ENCODE measurements around the gene CCDC13. TPM values are rescaled to one million over a fixed set of nuclear protein-coding genes. Genes with fewer than 3 reads are reported as not detected.

CCDC13 gene
- total RNA-seq, 1 donor from 2014 or later, result not detected

GRCh38 chr3:42805141-42805821, 32.2 kb upstream of the CCDC13 start:
- H3K9ac ChIP-seq, result no peak overlapping the region
- peaks cover 7% of the 10 kb centered on the region for H4K20me1 ChIP-seq (ENCODE audit: low read depth)
- Mint-ChIP-seq H3K4me3 (peak overlapping the region; percentile 99), H3K27ac (no peak overlapping the region), H3K4me1 (peaks cover 28% of the 10 kb centered on the region), H3K27me3 (ENCODE audit: insufficient read depth, low read depth) (peaks cover 4% of the 10 kb centered on the region), H3K9me3 (no peaks in the 10 kb centered on the region), H3K36me3 (peaks cover 9% of the 10 kb centered on the region)
- no peak overlapping the region for H3K27ac ChIP-seq
- H3F3A ChIP-seq (ENCODE audit: low read depth), result peaks cover 21% of the 10 kb centered on the region
- H3K9me3 ChIP-seq (ENCODE audit: low read depth), result no peaks in the 10 kb centered on the region
- peak overlapping the region; percentile 67 for H3K4me3 ChIP-seq
- peak overlapping the region; percentile 87 for H3K4me2 ChIP-seq
- H3K36me3 ChIP-seq, result no peaks in the 10 kb centered on the region
- DNase-seq (ENCODE audit: low spot score), result peak; percentile 70
- TF ChIP-seq EZH2phosphoT487 (IDR thresholded peaks at IDR 0.05), result no peak
- peak; percentile 71 for TF ChIP-seq EZH2 (IDR thresholded peaks at IDR 0.05)
- TF ChIP-seq, protein P1, sequence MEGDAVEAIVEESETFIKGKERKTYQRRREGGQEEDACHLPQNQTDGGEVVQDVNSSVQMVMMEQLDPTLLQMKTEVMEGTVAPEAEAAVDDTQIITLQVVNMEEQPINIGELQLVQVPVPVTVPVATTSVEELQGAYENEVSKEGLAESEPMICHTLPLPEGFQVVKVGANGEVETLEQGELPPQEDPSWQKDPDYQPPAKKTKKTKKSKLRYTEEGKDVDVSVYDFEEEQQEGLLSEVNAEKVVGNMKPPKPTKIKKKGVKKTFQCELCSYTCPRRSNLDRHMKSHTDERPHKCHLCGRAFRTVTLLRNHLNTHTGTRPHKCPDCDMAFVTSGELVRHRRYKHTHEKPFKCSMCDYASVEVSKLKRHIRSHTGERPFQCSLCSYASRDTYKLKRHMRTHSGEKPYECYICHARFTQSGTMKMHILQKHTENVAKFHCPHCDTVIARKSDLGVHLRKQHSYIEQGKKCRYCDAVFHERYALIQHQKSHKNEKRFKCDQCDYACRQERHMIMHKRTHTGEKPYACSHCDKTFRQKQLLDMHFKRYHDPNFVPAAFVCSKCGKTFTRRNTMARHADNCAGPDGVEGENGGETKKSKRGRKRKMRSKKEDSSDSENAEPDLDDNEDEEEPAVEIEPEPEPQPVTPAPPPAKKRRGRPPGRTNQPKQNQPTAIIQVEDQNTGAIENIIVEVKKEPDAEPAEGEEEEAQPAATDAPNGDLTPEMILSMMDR (IDR thresholded peaks at IDR 0.05), result no peak
- H3K4me1 ChIP-seq, result peaks cover 18% of the 10 kb centered on the region
- peaks cover 26% of the 10 kb centered on the region for H3K27me3 ChIP-seq
- peak overlapping the region; percentile 83 for H2AFZ ChIP-seq (replicated peaks)
- peaks cover 38% of the 10 kb centered on the region for H3K79me2 ChIP-seq (ENCODE audit: low read depth)

DNA sequence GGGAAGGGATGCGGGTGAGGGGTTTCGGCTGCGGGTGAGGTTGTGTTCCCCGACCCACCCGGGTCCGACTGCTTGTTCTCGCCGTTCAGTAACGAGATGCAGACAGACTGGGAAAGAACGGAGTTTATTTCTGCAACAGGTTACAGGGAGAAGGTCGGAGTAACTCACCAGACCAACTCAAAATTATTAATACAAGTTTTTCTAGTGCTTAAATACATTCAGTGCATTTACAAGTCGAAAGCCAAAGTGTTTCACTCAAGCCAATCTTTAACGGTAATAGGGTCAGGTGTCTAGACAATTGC, 31.7 kb upstream of the CCDC13 start:
- peaks cover 26% of the 10 kb centered on the region for H3K27me3 ChIP-seq
- peaks cover 21% of the 10 kb centered on the region for H3F3A ChIP-seq (ENCODE audit: low read depth)
- peak overlapping the region; percentile 99 for H3K4me3 Mint-ChIP-seq
- peaks cover 43% of the 10 kb centered on the region for H3K79me2 ChIP-seq (ENCODE audit: low read depth)
- H3K9ac ChIP-seq, result no peak overlapping the region
- H3K4me1 ChIP-seq, result peaks cover 18% of the 10 kb centered on the region
- DNase-seq (ENCODE audit: low spot score), result no peak
- H2AFZ ChIP-seq (replicated peaks), result peak overlapping the region; percentile 83
- H3K4me3 ChIP-seq, result peak overlapping the region; percentile 67
- H3K9me3 ChIP-seq (ENCODE audit: low read depth), result no peaks in the 10 kb centered on the region
- no peak overlapping the region for H3K27ac Mint-ChIP-seq
- H3K27ac ChIP-seq, result no peak overlapping the region
- H3K36me3 Mint-ChIP-seq, result peaks cover 11% of the 10 kb centered on the region
- peak; percentile 68 for TF ChIP-seq EZH2 (IDR thresholded peaks at IDR 0.05)
- TF ChIP-seq, protein P1 (IDR thresholded peaks at IDR 0.05), result no peak
- no peak for TF ChIP-seq EZH2phosphoT487 (IDR thresholded peaks at IDR 0.05)
- H3K4me2 ChIP-seq, result peak overlapping the region; percentile 87
- peaks cover 28% of the 10 kb centered on the region for H3K4me1 Mint-ChIP-seq
- H3K36me3 ChIP-seq, result no peaks in the 10 kb centered on the region
- peaks cover 7% of the 10 kb centered on the region for H4K20me1 ChIP-seq (ENCODE audit: low read depth)
- no peaks in the 10 kb centered on the region for H3K9me3 Mint-ChIP-seq
- peaks cover 4% of the 10 kb centered on the region for H3K27me3 Mint-ChIP-seq (ENCODE audit: insufficient read depth, low read depth)

DNA sequence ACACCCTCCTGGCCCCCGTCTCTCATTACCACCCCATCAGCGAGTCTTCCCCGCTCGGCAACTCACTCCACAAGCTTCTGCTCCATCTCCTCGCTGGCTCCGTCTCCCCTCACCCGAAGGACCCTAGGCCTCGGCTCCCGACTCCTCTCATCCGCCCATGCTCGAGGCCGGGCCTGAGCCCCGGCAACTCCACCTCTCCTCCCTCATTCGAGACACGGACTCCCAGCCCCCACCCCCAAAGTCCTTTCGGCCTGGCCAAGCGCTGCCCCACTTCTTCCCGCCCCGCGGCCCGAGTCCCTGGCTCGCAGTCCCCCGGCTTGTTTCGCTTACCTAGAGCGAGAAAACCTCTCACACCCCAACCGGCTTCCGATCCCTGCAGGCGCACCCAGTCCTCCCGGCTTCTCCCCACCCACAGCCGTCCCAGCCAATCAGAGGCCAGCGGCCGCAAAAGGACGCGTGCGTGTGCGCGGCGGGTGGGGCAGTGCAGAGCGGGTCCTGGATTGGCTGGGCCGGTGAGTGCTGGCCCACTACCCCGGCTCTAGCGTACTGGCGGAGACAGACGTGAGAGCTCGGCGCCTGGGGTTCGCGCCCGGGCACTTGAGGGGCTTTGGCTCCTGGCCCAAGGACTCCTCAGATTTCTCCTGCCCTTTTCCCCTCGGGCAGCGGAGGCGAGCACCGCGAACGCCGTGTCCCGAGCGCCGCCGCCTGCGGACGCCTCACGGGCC, 31.2 kb upstream of the CCDC13 start, which contains the start of gene HIGD1A:
Gene HIGD1A, minus strand, starts transcription at position 385 of the 725 bp plus-strand sequence. CDS start 10,237 bp downstream, outside the sequence.
- H3K36me3 ChIP-seq, result no peaks in the 10 kb centered on the region
- Mint-ChIP-seq H3K4me3 (peak within 1 kb of the TSS; percentile 99), H3K27ac (peak within 1 kb of the TSS; percentile 19), H3K9me3 (no peaks in the 10 kb centered on the region), H3K27me3 (ENCODE audit: insufficient read depth, low read depth) (peaks cover 4% of the 10 kb centered on the region), H3K36me3 (peaks cover 16% of the 10 kb centered on the region), H3K4me1 (peaks cover 28% of the 10 kb centered on the region)
- peak within 1 kb of the TSS; percentile 87 for H3K4me2 ChIP-seq
- H3F3A ChIP-seq (ENCODE audit: low read depth), result peaks cover 21% of the 10 kb centered on the region
- H3K4me1 ChIP-seq, result peaks cover 18% of the 10 kb centered on the region
- H3K79me2 ChIP-seq (ENCODE audit: low read depth), result peaks cover 48% of the 10 kb centered on the region
- peaks cover 26% of the 10 kb centered on the region for H3K27me3 ChIP-seq
- peak within 1 kb of the TSS; percentile 65 for H3K9ac ChIP-seq
- H3K4me3 ChIP-seq, result peak within 1 kb of the TSS; percentile 67
- peak; percentile 97 for DNase-seq (ENCODE audit: low spot score)
- peak within 1 kb of the TSS; percentile 85 for H3K27ac ChIP-seq
- no peak for TF ChIP-seq EZH2 (IDR thresholded peaks at IDR 0.05)
- TF ChIP-seq, protein P1 (IDR thresholded peaks at IDR 0.05), result no peak
- H3K9me3 ChIP-seq (ENCODE audit: low read depth), result no peaks in the 10 kb centered on the region
- peak within 1 kb of the TSS; percentile 83 for H2AFZ ChIP-seq (replicated peaks)
- peaks cover 7% of the 10 kb centered on the region for H4K20me1 ChIP-seq (ENCODE audit: low read depth)

Data from neural progenitor cell (in vitro differentiated cells).